Measurements from ENCODE around the gene TAS2R14.

Gene TAS2R14, protein sequence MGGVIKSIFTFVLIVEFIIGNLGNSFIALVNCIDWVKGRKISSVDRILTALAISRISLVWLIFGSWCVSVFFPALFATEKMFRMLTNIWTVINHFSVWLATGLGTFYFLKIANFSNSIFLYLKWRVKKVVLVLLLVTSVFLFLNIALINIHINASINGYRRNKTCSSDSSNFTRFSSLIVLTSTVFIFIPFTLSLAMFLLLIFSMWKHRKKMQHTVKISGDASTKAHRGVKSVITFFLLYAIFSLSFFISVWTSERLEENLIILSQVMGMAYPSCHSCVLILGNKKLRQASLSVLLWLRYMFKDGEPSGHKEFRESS

DNA sequence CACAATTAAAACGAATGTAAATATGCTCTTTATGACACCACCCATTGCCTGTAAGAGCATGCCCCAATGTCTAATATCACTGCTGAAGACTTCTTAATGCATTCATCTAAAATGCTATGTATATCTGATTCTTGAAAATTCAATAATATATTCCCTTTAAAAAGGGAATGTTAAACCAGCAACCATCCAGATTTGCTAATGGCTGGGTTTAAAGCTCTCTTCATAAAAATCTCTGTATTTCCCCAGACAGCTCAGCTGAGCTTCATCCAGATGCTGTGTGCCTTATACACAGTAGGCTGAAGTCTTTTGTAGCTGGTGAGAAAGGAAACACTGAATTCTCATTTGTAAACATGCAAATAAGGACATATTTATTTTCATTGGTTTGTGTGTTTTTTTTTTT lies at the start of gene TAS2R14:
Gene TAS2R14 (minus strand): TSS at position 101 of the 400 bp plus-strand sequence. CDS start 56 bp downstream, at position 45.
- no peak for DNase-seq (ENCODE audit: low read depth)

DNA sequence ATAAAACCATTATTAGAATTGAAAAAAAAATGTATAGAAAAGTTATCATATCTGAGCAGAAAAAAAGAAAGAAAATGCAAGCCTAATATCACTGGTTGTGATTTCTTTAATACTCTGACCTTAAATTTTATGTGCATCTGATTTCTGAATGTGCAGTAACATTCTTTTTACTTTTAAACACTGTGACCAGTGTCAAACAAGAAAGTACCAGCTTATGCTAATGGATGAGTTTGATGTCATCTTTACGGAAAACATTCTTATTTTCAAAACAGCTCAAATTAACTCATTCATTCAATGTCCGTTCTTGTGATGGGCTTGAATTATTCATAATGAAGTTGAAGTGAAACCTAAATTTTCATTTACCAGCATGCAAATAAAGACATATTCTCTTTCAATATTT lies 47.7 kb upstream of the TAS2R14 start, which contains the start of gene TAS2R50:
Gene TAS2R50 (minus strand): TSS at position 101 of the 400 bp plus-strand sequence. CDS start 52 bp downstream, at position 49.
- DNase-seq (ENCODE audit: low read depth): no peak

DNA sequence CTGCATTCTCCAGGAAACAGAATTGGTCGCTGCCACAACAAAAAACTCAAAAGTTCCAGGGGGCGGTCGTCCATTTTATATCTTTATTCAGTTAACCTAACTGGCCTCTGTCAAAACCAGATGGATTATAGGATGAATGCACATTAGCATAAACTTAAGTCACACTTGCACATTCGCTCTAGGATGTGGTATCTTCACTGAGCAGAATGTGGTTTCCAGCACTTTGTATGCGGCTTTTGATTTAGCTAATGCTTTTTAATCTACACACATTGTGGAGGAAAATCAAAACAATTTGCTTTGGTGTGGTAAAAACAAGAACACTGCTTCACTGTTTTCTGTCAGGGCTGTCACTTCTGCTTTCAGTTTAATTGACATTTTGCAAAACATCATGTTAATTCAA lies 43.2 kb upstream of the TAS2R14 start:
- no peak for DNase-seq (ENCODE audit: low read depth)

DNA sequence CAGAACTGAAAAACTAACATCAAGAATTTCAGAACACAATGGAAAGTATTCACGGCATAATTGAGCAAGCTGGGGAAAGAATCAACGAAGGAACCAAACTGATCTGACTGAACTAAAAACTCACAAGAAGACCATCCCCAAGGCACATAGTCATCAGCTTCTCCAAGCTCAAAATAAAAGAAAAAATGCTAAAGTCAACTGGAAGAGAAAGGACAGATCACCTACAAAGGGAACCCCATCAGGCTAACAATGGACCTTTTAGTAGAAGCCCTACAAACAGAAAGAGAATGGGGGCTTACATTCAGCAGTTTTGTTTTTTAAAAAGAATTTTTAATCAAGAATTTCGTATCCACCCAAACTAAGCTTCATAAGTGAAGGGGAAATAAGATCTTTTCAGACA lies 35.9 kb upstream of the TAS2R14 start:
- no peak for DNase-seq (ENCODE audit: low read depth)

DNA sequence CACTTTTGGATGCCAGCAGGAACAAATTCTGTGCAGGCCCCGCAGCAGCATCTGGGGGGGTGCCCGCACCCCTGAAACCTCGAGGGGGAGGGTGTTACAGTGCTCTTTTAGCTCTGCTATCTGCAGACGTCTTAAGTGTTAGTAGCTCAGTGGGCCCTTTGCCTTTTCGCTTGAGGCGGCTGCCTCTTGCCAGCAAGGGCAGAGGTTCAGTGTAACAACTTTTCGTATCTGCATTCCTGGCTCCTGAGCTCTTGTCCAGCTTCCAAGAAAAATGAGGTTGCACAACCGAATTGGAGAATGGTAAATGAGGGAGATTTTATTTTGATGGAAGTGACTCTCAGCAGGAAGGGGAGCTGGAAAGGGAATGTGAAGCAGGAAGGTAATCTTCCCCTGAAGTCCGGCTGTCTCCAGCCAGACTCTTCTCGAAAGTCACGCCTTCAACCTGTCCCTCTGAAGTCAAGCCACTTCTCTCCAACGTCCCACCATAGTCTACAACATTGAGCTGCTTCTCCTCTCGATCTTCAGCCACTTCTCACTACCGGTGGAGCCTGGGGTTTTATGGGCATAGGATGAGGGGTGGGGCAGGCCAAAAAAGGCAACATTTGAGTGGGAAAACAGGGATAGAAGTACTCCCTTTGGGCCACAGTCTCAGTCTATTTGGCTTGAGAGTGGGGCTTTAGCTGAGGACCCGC lies 29.8 kb upstream of the TAS2R14 start:
- no peak for DNase-seq (ENCODE audit: low read depth)

DNA sequence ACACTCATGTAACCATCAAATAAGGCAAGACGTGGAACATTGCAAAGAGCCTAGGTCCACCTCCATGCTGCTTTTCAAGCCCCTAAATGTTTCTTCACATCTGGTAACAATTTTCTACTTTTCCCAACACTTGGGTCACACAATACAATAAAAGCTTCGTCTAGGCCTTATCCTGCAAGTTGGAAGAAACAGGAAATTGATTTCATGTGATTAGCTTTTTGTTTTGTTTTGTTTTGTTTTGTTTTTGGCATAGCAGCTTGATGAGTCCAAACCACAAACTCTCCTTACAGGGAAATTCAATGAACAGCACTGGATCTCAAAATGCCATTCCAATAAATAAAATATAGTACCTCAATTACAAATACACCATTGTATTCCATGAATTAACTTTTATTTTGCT lies 28.3 kb upstream of the TAS2R14 start:
- no peak for DNase-seq (ENCODE audit: low read depth)

DNA sequence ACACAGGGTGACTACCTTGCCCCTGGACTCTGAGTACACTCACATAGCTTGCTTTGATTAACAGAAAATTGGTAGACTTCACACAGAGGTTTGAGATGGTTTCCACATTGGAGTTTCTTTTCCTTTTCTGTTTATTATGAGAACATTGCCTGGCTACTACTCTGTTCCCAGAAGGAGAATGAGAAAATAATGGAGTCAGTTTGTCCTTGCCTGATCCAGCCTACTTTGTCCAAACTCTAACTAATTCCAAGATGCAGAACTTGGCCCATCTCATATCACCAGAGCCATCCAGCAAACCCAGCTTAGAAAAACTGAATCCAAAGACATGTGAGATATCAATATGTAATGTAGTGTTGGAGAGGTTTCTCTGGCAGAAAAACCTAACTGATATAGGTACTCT lies 27.3 kb upstream of the TAS2R14 start:
- no peak for DNase-seq (ENCODE audit: low read depth)

DNA sequence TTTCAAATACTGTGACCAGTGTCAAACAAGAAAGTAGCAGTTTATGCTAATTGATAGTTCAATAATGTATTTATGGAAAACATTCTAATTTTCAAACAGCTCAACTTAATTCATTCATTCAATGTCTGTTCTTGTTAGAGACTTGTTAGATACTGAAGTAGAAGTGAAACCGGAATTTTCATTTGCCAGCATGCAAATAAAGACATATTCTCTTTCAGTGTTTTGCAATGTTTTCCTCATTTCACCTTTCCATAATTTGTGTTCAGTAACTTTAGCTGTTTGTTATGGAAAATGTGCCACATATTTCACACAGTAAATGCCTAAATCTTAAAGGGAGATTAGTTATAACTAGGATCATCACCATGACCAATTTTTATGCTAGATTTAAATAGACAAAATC lies 26.4 kb upstream of the TAS2R14 start:
- no peak for DNase-seq (ENCODE audit: low read depth)

DNA sequence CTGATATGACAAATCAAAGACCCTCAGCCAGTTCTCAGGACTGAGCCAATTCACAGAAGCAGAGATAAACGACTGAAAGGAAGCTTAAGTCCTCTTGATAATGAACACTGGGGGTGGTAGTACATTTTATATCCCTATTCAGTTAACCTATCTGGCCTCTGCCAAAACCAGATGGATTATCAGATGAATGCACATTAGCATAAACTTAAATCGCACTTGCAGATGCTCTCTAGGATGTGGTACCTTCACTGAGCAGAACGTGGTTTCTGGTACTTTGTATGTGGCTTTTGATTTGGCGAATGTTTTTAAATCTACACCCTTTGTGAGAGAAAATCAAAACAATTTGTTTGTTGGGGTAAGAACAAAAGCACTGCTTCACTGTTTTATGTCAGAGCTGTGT lies 21.1 kb upstream of the TAS2R14 start:
- no peak for DNase-seq (ENCODE audit: low read depth)

DNA sequence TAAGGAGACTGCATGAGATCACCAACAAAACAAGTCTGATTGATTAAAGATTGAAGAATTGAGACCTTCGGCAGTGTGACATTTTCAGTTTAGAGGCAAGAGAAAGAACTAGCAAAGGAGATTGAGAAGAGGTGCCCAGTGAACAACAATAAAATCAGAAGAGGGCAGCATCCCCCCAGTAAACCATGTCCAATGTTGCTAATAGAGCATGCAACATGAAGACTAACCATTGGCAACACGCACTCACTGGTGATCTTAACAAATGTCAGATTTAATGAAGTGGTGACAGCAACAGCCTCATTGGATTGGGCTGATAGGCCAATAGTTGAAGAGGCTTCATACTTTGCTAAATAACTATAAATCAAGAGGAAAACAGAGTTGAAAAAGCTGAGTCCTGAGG lies 20.7 kb upstream of the TAS2R14 start:
- no peak for DNase-seq (ENCODE audit: low read depth)

DNA sequence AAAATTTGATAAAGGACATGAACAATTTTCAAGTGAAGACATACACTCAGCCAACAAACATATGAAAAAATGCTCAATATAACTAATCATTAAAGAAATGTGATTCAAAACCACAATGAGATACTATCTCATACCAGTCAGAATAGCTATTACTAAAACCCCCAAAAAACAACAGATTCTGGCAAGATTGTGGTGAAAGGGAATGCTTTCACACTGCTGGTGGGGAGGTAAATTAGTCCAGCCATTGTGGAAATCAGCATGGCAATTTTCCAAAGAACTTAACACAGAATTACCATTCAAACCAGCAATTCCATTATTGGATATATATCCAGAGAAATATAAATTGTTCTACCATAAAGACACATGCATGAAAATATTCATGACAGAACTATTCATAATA lies 18.7 kb upstream of the TAS2R14 start:
- no peak for DNase-seq (ENCODE audit: low read depth)

DNA sequence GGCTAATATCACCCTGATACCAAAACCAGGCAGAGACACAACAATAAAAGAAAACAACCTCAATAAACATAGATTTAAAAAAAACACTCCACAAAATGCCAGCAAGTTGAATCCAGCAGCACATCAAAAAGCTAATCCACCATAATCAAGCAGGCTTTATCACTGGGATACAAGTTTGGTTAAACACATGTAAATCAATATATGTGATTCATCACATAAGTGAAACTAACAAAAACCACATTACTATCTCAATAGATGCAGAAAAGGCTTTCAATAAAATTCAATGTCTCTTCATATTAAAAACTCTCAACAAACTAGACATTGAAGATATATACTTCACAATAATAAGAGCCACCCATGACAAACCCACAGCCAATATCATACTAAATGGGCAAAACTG lies 17.0 kb upstream of the TAS2R14 start:
- no peak for DNase-seq (ENCODE audit: low read depth)

DNA sequence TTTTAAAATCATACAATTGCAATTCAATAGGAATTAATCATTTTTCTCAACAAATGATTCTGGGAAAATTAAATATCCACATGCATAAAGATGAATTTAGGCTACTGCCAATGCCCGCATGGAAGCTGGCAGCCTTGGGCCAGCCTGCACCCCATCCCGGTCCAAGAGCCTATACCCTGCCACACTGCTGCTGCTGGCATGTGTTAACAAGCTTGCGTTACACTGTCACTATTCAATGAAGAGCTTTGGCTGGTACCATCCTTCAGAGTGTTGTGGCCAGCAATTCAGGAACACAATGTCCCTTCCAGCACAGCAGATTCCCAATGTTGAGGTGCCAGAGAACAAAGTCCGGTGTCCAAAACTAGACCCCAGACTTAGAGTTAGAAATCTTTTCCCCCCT lies 13.6 kb upstream of the TAS2R14 start:
- DNase-seq (ENCODE audit: low read depth): no peak

DNA sequence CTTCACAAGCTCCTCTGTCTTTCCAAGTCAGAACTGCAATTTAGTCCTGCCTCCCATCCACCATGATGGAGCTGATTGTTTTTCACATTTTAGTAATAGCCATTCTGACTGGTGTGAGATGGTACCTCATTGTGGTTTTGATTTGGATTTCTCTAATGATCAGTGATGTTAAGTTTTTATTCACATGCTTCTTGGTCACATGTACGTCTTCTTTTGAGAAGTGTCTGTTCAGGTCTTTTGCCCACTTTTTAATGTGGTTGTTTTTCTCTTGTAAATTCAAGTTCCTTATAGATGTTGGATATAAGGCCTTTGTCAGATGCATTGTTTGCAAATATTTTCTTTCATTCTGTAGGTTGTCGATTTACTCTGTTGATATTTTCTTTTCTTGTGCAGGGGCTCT lies 4.1 kb upstream of the TAS2R14 start:
- DNase-seq (ENCODE audit: low read depth): no peak

DNA sequence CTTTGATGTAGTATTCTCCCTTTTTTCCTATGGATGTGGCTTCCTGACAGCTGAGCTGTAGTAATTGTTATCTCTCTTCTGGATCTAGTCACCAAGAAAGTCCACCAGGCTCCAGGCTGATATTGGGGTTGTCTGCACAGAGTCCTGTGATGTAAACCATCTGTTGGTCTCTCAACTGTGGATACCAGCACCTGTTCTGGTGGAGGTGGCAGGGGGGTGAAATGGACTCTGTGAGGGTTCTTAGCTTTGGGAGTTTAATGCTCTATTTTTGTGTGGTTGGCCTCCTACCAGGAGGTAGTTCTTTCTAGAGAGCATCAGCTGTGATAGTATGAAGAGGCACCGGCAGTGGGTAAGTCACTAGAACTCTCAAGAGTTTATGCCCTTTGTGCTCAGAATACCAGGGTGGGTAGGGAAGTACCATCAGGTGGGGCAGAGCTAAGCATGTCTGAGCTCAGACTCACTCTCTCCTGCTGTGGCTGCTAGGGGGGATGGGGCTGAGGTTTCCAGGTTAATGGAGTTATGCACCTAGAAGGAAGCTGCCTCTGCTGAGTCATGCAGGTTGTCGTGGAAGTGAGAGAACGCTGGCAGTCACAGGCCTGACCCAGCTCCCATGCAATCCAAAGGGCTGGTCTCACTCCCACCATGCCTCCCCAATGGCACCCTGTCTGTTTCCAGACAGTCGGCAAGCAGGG lies 3.0 kb upstream of the TAS2R14 start:
- no peak for DNase-seq (ENCODE audit: low read depth)

DNA sequence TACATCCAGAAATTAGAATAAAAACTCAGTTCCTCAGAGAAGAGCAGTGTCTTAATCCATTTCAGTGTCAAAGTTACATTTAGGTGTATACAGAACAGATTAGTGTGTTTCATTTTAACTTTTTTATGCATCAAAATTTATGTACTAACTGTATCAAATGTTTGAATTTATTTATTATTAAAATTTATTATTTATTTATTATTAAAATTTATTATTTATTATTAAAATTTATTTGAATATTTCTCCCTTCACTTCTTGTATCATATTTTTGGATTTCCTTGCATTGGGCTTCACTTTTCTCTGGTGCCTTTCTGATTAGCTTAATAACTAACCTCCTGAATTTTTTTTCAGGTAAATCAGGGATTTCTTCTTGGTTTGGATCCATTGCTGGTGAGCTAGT lies 2.3 kb upstream of the TAS2R14 start:
- DNase-seq (ENCODE audit: low read depth): no peak

DNA sequence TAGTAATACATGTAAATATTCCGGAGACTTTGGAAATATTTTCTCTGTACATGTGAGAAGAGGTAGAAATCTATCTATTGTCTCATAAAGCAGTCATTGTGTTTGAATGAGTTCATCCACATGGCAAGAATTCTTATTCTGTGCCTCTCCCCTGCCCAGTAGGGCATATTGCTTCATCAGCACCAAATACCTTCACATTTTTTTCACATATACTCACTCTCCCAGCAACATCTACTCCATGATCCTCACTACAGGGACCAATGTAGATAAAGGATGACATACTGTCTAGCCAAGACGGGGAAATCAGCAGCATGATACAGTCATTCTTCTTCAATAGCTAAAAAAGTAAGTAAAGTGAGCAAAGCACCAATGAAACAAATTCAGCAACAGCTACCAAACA lies 1.3 kb upstream of the TAS2R14 start:
- DNase-seq (ENCODE audit: low read depth): no peak

DNA sequence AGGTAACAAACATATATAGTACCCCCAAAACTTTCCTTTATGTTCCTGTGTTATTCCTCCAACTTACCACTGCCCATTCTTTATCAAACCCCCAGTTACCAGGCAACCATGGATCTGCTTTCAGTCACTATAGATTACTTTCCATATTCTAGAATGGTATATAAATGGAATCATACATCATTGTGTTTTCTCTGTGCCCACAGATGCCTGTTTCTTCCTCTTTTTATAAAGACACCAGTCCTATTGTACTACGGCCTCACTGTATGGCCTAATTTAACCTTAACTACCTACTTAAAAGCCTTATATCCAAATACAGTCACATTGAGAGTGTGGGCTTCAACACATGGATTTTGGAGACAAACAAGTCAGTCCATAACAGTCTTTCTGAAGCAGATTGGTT lies 2.6 kb downstream of the TAS2R14 start:
- DNase-seq (ENCODE audit: low read depth): no peak

DNA sequence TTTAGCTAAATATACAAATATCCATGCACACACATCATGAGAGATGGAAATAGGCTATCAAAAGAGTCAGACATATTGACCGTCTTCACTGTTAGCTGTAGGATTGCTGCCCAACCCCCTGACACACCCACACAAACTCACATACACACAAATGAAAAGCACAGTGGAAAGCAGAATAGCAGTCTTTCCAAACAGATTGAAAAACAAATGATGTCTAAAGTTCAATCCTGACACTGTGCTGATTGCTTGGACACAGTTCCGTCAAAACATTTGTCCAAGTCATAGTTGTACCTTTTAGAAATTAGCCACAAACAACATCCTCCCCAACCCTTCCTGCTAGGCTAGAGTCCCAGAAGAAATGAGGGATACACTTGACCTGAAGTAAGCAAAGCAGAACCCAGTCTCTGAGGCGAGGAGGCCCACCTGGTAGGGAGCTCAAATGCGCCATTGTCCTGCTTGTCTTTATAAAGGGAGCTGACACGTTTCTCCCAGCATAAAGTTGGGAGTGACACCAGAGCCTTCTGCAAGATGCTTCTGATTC lies 10.2 kb downstream of the TAS2R14 start, which contains the start of gene PRH2:
Gene PRH2 (plus strand): TSS at position 491 of the 541 bp plus-strand sequence. CDS start 38 bp downstream, at position 529.
- DNase-seq (ENCODE audit: low read depth): no peak

DNA sequence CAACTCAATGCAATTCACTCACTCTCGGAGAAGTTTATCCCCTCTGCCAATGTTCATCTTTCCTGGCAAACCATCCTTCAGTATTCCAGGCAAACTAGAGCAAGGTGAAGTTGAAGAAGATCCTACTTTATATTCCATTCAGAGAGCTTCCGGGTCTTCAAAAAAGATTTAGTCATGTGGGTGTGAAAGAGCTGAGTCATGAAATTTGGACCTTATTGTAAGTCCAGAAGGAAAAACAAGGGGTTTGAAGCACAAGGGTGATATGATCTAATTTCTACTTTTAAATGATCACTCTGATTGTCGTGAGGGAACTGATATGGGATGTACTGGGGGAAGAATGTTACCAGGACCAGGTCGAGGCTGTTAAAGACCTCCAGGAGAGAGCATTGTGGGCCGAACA lies 12.8 kb downstream of the TAS2R14 start:
- DNase-seq (ENCODE audit: low read depth): no peak

DNA sequence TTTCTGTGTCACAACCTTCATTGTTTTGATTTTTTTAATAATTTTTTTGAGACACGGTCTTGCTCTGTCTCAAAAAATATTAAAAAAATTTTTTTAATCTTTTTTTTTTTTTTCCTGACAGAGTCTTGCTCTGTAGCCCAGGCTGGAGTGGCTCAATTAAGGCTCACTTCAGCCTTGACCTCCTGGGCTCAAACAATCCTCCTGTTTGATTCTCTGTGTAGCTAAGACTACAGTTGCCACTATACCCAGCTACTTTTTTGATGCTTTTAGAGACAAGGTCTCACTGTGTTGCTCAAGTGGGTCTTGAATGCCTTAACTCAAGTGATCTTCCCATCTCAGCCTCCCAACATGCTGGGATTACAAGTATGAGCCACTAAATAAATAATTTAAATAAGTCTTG lies 19.3 kb downstream of the TAS2R14 start:
- DNase-seq (ENCODE audit: low read depth): no peak

DNA sequence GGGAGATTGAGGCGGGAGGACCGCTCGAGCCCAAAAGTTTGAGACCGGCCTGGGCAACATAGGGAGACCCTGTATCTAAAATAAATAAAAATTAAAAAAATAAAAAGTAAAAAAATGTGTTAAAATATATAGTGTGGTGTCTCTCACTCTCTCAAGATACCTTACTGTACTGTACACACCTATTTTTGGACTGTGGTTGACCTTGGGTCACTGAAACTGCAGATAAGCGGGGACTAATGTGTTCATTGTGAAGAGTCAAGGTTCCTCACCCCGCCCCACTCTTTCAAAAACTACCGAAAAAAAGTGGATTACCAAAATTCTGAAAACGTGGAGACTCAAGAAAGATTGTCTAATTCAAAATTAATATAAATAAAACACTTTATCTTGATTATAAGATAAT lies 28.7 kb downstream of the TAS2R14 start:
- DNase-seq (ENCODE audit: low read depth): no peak

DNA sequence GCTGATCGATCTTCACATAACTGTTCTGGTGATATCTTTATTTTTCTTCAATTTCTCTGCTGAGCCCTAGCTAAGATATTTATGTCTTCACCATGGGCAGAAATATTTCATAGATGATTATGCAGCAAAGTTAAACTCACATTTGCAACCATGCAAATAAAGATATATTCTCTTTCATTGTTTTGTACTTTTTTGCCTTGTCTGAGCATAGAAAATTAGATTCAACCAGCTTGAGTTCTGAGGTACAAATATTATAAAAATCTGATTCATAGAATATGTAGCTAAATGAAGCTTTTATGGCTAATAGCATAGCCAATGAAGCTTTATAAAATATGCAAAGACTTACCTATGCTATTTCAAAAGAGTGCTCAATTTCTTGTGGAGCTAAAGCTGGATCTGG lies 29.6 kb downstream of the TAS2R14 start, which contains the start of gene TAS2R13:
Gene TAS2R13 (minus strand): TSS at position 101 of the 400 bp plus-strand sequence. CDS start 264 bp downstream, outside the sequence.
- DNase-seq (ENCODE audit: low read depth): no peak
